Fibroblast of peridontal ligament (primary cell): ENCODE measurements around the gene SPHKAP.
"Not testable (repeated sequence)": the region's sequence is repeated elsewhere in the genome, so short reads cannot be mapped to it uniquely, and the experiment has no call there.

ENCODE experiments used
- DNase-seq: peaks from one replicate; pipeline ENCODE4 v3.0.0-alpha.2; 2010; ENCODE audit errors: extremely low read depth

The SPHKAP gene

GRCh38 chr2:228023619-228024018, 157.9 kb downstream of the SPHKAP start:
- DNase-seq = no peak

- DNase-seq = no peak
Observed at GRCh38 chr2:228018311-228018710, 163.2 kb downstream of the SPHKAP start.

GRCh38 chr2:228017784-228018183, 163.7 kb downstream of the SPHKAP start:
- no peak for DNase-seq

- no peak for DNase-seq
Observed at GRCh38 chr2:228016402-228016801, 165.1 kb downstream of the SPHKAP start.

- DNase-seq = no peak
Observed at GRCh38 chr2:228015741-228016140, 165.7 kb downstream of the SPHKAP start.

- no peak for DNase-seq
Observed at GRCh38 chr2:227996366-227996765, 185.1 kb downstream of the SPHKAP start.

GRCh38 chr2:227990937-227991336, 190.6 kb downstream of the SPHKAP start:
- DNase-seq = no peak

- no peak for DNase-seq
Observed at GRCh38 chr2:227973241-227973640, 208.2 kb downstream of the SPHKAP start.

GRCh38 chr2:227971619-227972230, 209.8 kb downstream of the SPHKAP start:
- DNase-seq = no peak

GRCh38 chr2:227960317-227960716, 221.2 kb downstream of the SPHKAP start:
- DNase-seq = no peak

GRCh38 chr2:227942965-227943364, 238.5 kb downstream of the SPHKAP start:
- no peak for DNase-seq

- DNase-seq = no peak
Observed at GRCh38 chr2:227942021-227942420, 239.5 kb downstream of the SPHKAP start.

GRCh38 chr2:227939271-227940027, 242.0 kb downstream of the SPHKAP start:
- peak; percentile 26 for DNase-seq

- DNase-seq = not testable (repeated sequence)
Observed at GRCh38 chr2:227936249-227936648, 245.2 kb downstream of the SPHKAP start.

GRCh38 chr2:227933884-227934283, 247.6 kb downstream of the SPHKAP start:
- no peak for DNase-seq

GRCh38 chr2:227932403-227932802, 249.1 kb downstream of the SPHKAP start:
- DNase-seq = no peak

GRCh38 chr2:227932001-227932400, 249.5 kb downstream of the SPHKAP start:
- DNase-seq = no peak
